Measurements from ENCODE around the gene TBC1D17. TPM values are rescaled to one million over a fixed set of nuclear protein-coding genes. Genes with fewer than 3 reads are reported as not detected.

The TBC1D17 gene
- total RNA-seq, 1 donor from 2014 or later = 35.6 TPM

GRCh38 chr19:49933643-49934042 is 56.1 kb downstream of the TBC1D17 start:
- no peak for DNase-seq (ENCODE audit: extremely low read depth, low read depth, low spot score)

DNA sequence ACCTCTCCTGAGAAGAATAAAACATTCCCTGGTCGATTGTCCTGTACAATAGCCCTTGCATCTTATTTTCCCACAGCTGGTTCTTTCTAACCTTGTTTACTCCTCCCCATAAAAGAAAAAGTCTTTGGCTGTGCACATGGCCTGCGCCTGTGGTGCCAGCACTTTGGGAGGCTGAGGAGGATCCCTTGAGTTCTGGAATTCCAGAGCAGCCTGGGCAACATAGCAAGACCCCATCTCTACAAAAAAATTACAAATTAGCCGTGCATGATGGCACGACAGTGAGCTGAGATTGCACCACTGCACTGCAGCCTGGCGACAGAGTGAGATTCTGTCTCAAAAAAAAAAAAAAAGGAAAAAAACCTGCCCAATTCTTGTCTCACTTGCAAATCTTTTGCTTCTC is 59.0 kb downstream of the TBC1D17 start:
- DNase-seq (ENCODE audit: extremely low read depth, low read depth, low spot score) = no peak

DNA sequence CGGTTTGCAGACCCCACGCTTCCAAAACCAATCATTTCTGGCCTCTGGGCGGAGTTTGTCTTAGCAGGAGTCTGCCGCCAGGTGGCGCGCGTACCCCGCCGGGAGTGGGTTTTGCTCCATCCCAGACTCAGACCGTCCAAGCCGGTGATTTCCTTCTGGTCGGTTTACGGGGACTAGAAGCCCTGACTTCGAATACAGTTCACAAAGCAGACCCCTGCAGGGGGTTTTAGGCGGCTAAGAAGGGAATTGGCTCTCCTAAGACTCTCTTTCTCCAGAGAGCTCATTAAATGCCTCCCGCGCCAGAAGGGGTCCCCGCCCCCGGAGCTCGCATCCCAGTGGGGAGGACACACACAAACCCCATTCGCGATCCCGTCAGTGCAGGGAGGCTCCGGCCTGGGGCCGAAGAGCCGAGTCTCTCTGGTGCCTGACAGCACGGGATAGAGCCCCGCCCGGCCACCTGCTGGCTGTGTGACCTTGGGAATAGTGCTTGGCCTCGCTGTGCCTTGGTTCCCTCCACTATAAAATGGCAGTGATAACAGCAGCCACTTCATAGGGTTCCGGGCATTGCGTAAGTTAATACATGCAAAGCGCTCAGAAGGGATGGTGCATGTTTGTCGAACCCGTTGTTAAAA is 60.4 kb downstream of the TBC1D17 start:
- DNase-seq (ENCODE audit: extremely low read depth, low read depth, low spot score) = no peak

Other genes with a start within 250 kb of the TBC1D17 start
- 110 and 120 TPM in 2 replicates for gene RRAS, start 237.6 kb upstream of the TBC1D17 start, total RNA-seq
- gene SCAF1, start 235.5 kb upstream of the TBC1D17 start, total RNA-seq = 47.0 and 68.6 TPM in 2 replicates
- gene IRF3, start 211.8 kb upstream of the TBC1D17 start, total RNA-seq = 36.9 and 46.9 TPM in 2 replicates
- gene BCL2L12, start 211.8 kb upstream of the TBC1D17 start, total RNA-seq = 18.6 and 21.2 TPM in 2 replicates
- gene PRMT1, start 200.4 kb upstream of the TBC1D17 start, total RNA-seq = 266 and 283 TPM in 2 replicates
- 1.5 and 1.8 TPM in 2 replicates for gene ADM5, start 188.1 kb upstream of the TBC1D17 start, total RNA-seq
- 18.6 and 28.4 TPM in 2 replicates for gene CPT1C, start 186.6 kb upstream of the TBC1D17 start, total RNA-seq
- not detected in 2 replicates for gene TSKS, start 114.4 kb upstream of the TBC1D17 start, total RNA-seq
- 146 and 147 TPM in 2 replicates for gene AP2A1, start 110.7 kb upstream of the TBC1D17 start, total RNA-seq
- gene FUZ, start 64.4 kb upstream of the TBC1D17 start, total RNA-seq = 10.0 and 14.5 TPM in 2 replicates
- 35.3 and 47.6 TPM in 2 replicates for gene MED25, start 59.4 kb upstream of the TBC1D17 start, total RNA-seq
- 88.0 and 137 TPM in 2 replicates for gene PTOV1, start 26.5 kb upstream of the TBC1D17 start, total RNA-seq
- gene PNKP, start 10.1 kb upstream of the TBC1D17 start, total RNA-seq = 68.3 and 81.3 TPM in 2 replicates
- 39.6 and 44.9 TPM in 2 replicates for gene AKT1S1, start 347 bp upstream of the TBC1D17 start, total RNA-seq
- gene IL4I1, start 19.2 kb downstream of the TBC1D17 start, total RNA-seq = 20.4 and 20.6 TPM in 2 replicates
- 24.4 and 30.0 TPM in 2 replicates for gene ATF5, start 51.5 kb downstream of the TBC1D17 start, total RNA-seq
- gene NUP62, start 51.8 kb downstream of the TBC1D17 start, total RNA-seq = 56.9 and 73.3 TPM in 2 replicates
- gene SIGLEC11, start 83.5 kb downstream of the TBC1D17 start, total RNA-seq = 0.06 TPM in 1 of 2 replicates, not detected in the other
- 26.4 and 36.6 TPM in 2 replicates for gene VRK3, start 147.7 kb downstream of the TBC1D17 start, total RNA-seq
- gene ZNF473, start 148.3 kb downstream of the TBC1D17 start, total RNA-seq = 6.3 and 9.4 TPM in 2 replicates

Data from glomerular endothelial cell (primary cell).